Adipocyte (in vitro differentiated cells): ENCODE measurements around the gene PSTPIP2.
A peak's percentile ranks its signal among the peaks of the same experiment; 100 is the strongest.
"Not testable (repeated sequence)": the region's sequence is repeated elsewhere in the genome, so short reads cannot be mapped to it uniquely, and the experiment has no call there.

ENCODE experiments used
- DNase-seq: peaks from one replicate; pipeline ENCODE4 v3.0.0-alpha.2; 2015; ENCODE audit warnings: low read depth
- H3K27me3 ChIP-seq: replicated peaks from 2 replicates; pipeline ENCODE4 v1.7.0; 2013; ENCODE audit warnings: mild to moderate bottlenecking, low read length, moderate library complexity; ENCODE audit not compliant: control insufficient read depth, insufficient read depth
- H3K36me3 ChIP-seq: 2 replicates; pipeline ENCODE4 v1.7.0; 2013; ENCODE audit warnings: low read length, mild to moderate bottlenecking, moderate library complexity; ENCODE audit not compliant: control insufficient read depth, insufficient read depth, severe bottlenecking
- H3K4me1 ChIP-seq: 2 replicates; pipeline ENCODE4 v1.7.0; 2013; ENCODE audit warnings: mild to moderate bottlenecking, low read length, moderate library complexity; ENCODE audit not compliant: control insufficient read depth, insufficient read depth
- H3K4me3 ChIP-seq: 2 replicates; pipeline ENCODE4 v1.7.0; 2013; ENCODE audit warnings: mild to moderate bottlenecking, low read length, moderate library complexity
- H3K9ac ChIP-seq: 2 replicates; pipeline ENCODE4 v1.7.0; 2013; ENCODE audit warnings: mild to moderate bottlenecking, low read length, moderate library complexity
- H3K9me3 ChIP-seq: 2 replicates; pipeline ENCODE4 v1.7.0; 2013; ENCODE audit warnings: mild to moderate bottlenecking, low read length, moderate library complexity; ENCODE audit not compliant: control insufficient read depth

PSTPIP2 gene

GRCh38 chr18:46001892-46002291 lies 70.2 kb downstream of the PSTPIP2 start:
- Histone ChIP-seq H3K4me1 (no peaks in the 10 kb centered on the region), H3K9ac (no peak overlapping the region), H3K9me3 (peaks cover 12% of the 10 kb centered on the region), H3K27me3 (no peaks in the 10 kb centered on the region), H3K4me3 (no peak overlapping the region), H3K36me3 (peaks cover 11% of the 10 kb centered on the region)
- no peak for DNase-seq

DNA sequence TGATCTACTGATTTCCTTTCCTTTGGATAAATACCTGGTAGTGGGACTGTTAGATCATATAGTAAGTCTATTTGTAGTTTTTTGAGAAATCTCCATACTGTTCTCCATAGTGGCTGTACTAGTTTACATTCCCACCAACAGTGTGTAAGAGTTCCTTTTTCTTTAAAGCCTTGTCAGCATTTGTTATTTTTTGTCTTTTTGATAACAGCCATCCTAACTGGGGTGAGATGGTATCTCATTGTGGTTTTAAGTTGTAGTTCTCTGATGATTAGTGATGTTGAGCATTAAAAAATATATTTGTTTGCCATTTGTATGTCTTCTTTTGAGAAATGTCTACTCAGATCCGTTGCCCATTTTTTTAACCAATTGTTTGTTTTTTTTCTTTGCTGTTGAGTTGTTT lies 71.0 kb downstream of the PSTPIP2 start:
- Histone ChIP-seq H3K9ac (no peak overlapping the region), H3K36me3 (peaks cover 12% of the 10 kb centered on the region), H3K4me1 (no peaks in the 10 kb centered on the region), H3K9me3 (peaks cover 12% of the 10 kb centered on the region), H3K4me3 (no peak overlapping the region), H3K27me3 (no peaks in the 10 kb centered on the region)
- no peak for DNase-seq

GRCh38 chr18:45999536-45999935 lies 72.5 kb downstream of the PSTPIP2 start:
- Histone ChIP-seq H3K4me1 (no peaks in the 10 kb centered on the region), H3K9me3 (peaks cover 12% of the 10 kb centered on the region), H3K4me3 (no peak overlapping the region), H3K36me3 (peaks cover 14% of the 10 kb centered on the region), H3K9ac (no peak overlapping the region), H3K27me3 (no peaks in the 10 kb centered on the region)
- no peak for DNase-seq

GRCh38 chr18:45998244-45998643 lies 73.8 kb downstream of the PSTPIP2 start:
- H3K27me3 ChIP-seq: no peaks in the 10 kb centered on the region

GRCh38 chr18:45997700-45998151 lies 74.3 kb downstream of the PSTPIP2 start:
- H3K9ac ChIP-seq: no peak overlapping the region
- no peaks in the 10 kb centered on the region for H3K4me1 ChIP-seq
- peaks cover 10% of the 10 kb centered on the region for H3K36me3 ChIP-seq
- DNase-seq: no peak
- H3K27me3 ChIP-seq: no peaks in the 10 kb centered on the region
- H3K9me3 ChIP-seq: peaks cover 10% of the 10 kb centered on the region
- H3K4me3 ChIP-seq: no peak overlapping the region

More at GRCh38 chr18:45998244-45998643, 73.8 kb downstream of the PSTPIP2 start:
- Histone ChIP-seq H3K9me3 (peaks cover 12% of the 10 kb centered on the region), H3K4me3 (no peak overlapping the region), H3K4me1 (no peaks in the 10 kb centered on the region), H3K36me3 (peaks cover 14% of the 10 kb centered on the region), H3K9ac (no peak overlapping the region)
- DNase-seq: no peak

DNA sequence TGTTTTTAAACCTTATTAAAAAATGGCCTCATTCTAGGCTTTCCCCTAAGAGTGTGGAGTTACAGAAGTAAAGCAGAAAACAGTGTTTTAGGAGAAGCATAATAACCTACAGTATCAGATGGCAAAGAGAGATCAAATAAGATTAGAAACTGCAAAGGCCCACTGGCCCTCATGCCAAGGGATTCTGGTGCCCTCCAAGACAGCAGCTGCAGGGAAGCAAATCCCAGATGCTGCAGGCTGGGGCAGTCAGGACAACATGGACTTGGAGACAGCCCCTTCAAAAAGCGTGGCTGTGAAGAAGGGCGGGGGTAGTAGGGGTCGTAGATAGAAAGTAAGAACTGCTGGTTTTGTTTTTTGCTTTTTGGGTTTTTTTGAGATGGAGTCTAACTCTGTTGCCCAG lies 76.6 kb downstream of the PSTPIP2 start:
- Histone ChIP-seq H3K4me1 (no peaks in the 10 kb centered on the region), H3K27me3 (no peaks in the 10 kb centered on the region), H3K36me3 (peaks cover 7% of the 10 kb centered on the region), H3K4me3 (no peak overlapping the region), H3K9ac (no peak overlapping the region), H3K9me3 (no peaks in the 10 kb centered on the region)
- DNase-seq: no peak

- Histone ChIP-seq H3K4me1 (no peaks in the 10 kb centered on the region), H3K4me3 (no peak overlapping the region), H3K27me3 (no peaks in the 10 kb centered on the region), H3K36me3 (peaks cover 19% of the 10 kb centered on the region), H3K9ac (no peak overlapping the region), H3K9me3 (no peaks in the 10 kb centered on the region)
- peak; percentile 72 for DNase-seq
These were observed 78.6 kb downstream of the PSTPIP2 start for GRCh38 chr18:45993438-45993837.

DNA sequence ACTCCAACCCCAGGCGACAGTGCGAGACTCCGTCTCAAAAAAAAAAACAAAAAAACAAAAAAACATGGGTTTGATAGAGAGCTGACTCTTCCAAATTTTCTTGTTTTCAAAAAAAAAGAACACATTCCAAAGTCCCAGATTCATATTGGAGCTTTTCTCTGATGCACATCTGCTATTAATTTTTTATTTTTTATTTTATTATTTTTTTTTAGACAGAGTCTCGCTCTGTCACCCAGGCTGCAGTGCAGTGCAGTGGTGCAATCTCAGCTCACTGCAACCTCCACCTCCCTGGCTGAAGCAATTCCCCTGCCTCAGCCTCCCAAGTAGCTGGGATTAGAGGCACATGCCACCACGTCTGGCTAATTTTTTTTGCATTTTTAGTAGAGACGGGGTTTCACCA lies 79.5 kb downstream of the PSTPIP2 start:
- H3K36me3 ChIP-seq: peaks cover 28% of the 10 kb centered on the region
- not testable (repeated sequence) for H3K9ac ChIP-seq, DNase-seq, H3K9me3 ChIP-seq, H3K4me1 ChIP-seq, H3K4me3 ChIP-seq, H3K27me3 ChIP-seq

DNA sequence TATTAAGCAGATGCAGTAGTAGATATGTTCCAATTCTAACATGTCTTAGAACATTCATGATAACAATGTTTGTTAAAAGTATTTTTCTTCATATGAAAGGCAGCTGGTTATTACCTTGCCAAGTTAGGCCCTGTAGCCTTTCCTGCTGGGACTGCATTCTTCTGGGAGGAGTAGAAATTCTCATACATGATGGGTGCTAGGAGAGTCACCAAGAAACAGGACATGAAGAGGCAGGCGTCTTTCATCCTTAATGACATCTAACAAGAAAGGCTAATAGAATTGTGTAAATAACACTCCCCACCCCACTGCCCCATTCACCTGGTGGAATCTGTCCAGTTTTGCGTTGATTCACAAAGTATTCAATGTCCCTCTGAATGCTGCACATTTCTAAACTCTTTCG lies 80.3 kb downstream of the PSTPIP2 start:
- no peak for DNase-seq
- Histone ChIP-seq H3K9me3 (no peaks in the 10 kb centered on the region), H3K36me3 (peaks cover 30% of the 10 kb centered on the region), H3K27me3 (no peaks in the 10 kb centered on the region), H3K4me3 (no peak overlapping the region), H3K4me1 (no peaks in the 10 kb centered on the region), H3K9ac (no peak overlapping the region)

DNA sequence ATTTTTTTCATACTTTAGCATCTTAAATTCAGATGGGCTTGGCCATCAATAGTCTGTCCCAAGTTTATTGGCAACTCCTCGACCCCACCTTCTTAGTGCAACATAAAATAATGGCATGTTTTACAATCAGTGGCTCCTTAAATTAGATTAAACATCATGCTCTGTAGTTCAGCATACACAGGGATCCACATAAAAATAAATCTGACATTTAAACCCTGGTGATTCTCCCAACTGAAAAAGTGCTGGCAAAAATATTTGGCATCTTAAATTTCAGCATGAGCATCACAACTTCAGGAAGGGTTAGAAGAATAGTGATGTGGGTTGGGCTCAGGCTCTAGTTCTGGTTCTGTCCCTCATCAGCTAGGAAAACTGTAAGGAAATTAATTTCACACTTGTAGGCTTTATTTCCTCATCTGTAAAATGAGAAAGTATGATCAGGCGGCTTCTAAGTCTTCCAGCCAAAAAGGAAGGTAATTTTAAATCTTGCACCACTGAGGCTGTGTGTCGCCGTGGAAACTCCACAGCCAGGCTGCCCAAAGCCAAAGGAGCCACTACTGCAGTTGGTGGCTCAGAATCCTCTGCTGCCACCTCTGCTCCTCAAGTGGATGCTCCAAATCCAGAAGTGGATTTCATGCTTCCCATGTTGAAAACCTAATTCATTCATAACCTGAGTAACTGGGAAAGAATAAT lies 87.4 kb downstream of the PSTPIP2 start:
- no peak overlapping the region for H3K4me3 ChIP-seq
- no peaks in the 10 kb centered on the region for H3K27me3 ChIP-seq
- peaks cover 4% of the 10 kb centered on the region for H3K4me1 ChIP-seq
- H3K9ac ChIP-seq: no peak overlapping the region
- no peak for DNase-seq
- H3K36me3 ChIP-seq: peaks cover 24% of the 10 kb centered on the region
- no peaks in the 10 kb centered on the region for H3K9me3 ChIP-seq

- DNase-seq: no peak
- Histone ChIP-seq H3K36me3 (peaks cover 6% of the 10 kb centered on the region), H3K27me3 (no peaks in the 10 kb centered on the region), H3K4me1 (peaks cover 4% of the 10 kb centered on the region), H3K9me3 (no peaks in the 10 kb centered on the region), H3K9ac (no peak overlapping the region), H3K4me3 (no peak overlapping the region)
These were observed 90.2 kb downstream of the PSTPIP2 start for GRCh38 chr18:45981821-45982220.

DNA sequence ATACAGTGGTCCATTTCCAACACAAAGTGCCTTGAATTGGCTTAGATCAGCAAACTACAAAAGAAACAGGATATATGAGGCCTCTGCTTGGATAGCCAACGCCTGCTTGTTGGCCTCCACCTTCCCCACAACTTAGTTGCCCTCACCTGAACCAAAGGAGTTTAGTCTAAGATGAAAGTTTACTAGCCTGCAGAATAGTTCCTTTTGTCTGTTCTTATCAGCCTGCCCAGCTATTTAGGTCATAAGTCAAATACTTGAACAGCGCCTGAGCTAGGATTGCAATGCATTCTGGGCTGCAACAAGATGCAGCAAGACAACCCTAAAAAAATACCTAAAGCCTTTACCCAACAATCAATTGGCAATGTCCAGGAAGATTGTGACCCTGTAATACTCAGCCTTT lies 91.8 kb downstream of the PSTPIP2 start:
- Histone ChIP-seq H3K4me1 (peaks cover 4% of the 10 kb centered on the region), H3K36me3 (peaks cover 6% of the 10 kb centered on the region), H3K4me3 (no peak overlapping the region), H3K9ac (no peak overlapping the region), H3K27me3 (no peaks in the 10 kb centered on the region), H3K9me3 (no peaks in the 10 kb centered on the region)
- DNase-seq: no peak
